ENCODE measurements around the gene UGT1A9.

GRCh38 chr2:233803994-233804393 lies 132.3 kb downstream of the UGT1A9 start:
- TF ChIP-seq CTCF (IDR thresholded peaks at IDR 0.05) (no peak), POLR2A (IDR thresholded peaks at IDR 0.05) (no peak)
